Activated CD4-positive, CD25-positive, alpha-beta regulatory T cell treated with anti-CD3 and anti-CD28 coated beads, Interleukin-2, amount 50 U/mL, for 72 hours (primary cell): ENCODE results near the gene HLA-DRB5.
"Not testable (repeated sequence)": the region's sequence is repeated elsewhere in the genome, so short reads cannot be mapped to it uniquely, and the experiment has no call there.

Experiments used
- DNase-seq: peaks from one replicate; pipeline ENCODE4 v3.0.0; 2021

Gene HLA-DRB5

GRCh38 chr6:32501016-32501415 lies 29.1 kb downstream of the HLA-DRB5 start:
- DNase-seq = no peak

GRCh38 chr6:32492351-32492750 lies 37.7 kb downstream of the HLA-DRB5 start:
- no peak for DNase-seq

- DNase-seq = no peak
Observed at GRCh38 chr6:32491700-32492099, 38.4 kb downstream of the HLA-DRB5 start.

- no peak for DNase-seq
Observed at GRCh38 chr6:32488083-32488482, 42.0 kb downstream of the HLA-DRB5 start.

GRCh38 chr6:32484614-32484998 lies 45.5 kb downstream of the HLA-DRB5 start:
- no peak for DNase-seq

- no peak for DNase-seq
Observed at GRCh38 chr6:32483968-32484613, 46.0 kb downstream of the HLA-DRB5 start.

GRCh38 chr6:32475392-32476206 lies 54.5 kb downstream of the HLA-DRB5 start:
- DNase-seq = no peak

- not testable (repeated sequence) for DNase-seq
Observed at GRCh38 chr6:32473376-32474348, 56.4 kb downstream of the HLA-DRB5 start.

GRCh38 chr6:32472781-32473375 lies 57.2 kb downstream of the HLA-DRB5 start:
- DNase-seq = no peak

GRCh38 chr6:32467743-32468503 lies 62.2 kb downstream of the HLA-DRB5 start:
- DNase-seq = not testable (repeated sequence)
